Uterus (tissue), 2 donors: ENCODE results near the gene NOX4.

Experiments used
- CTCF ChIP-seq, 4 experiments: fragments of 200-600 bp in 2 of 4; fragments of 450-650 bp in 2 of 4; sonication (generic) in 2 of 4; IDR thresholded peaks; one replicate each; pipeline ENCODE4 v1.5.1; 2016 to 2019; ENCODE audit warnings: antibody characterized with exemption in 4 of 4, mild to moderate bottlenecking in 2 of 4, moderate library complexity in 1 of 4
- POLR2A ChIP-seq, 2 donors: fragments of 450-650 bp; IDR thresholded peaks; one replicate each; pipeline ENCODE4 v1.6.1; 2016; ENCODE audit warnings: antibody characterized with exemption in 2 of 2, mild to moderate bottlenecking in 1 of 2, moderate library complexity in 1 of 2

GRCh38 chr11:89275966-89276365 is 215.2 kb downstream of the NOX4 start:
- TF ChIP-seq CTCF (IDR thresholded peaks at IDR 0.05) (no peak), POLR2A (IDR thresholded peaks at IDR 0.05) (no peak)
